NOMO-1 treated with DMSO at 0.1 percent for 48 hours (cell line): ENCODE measurements around the gene ZNF25.
"Not testable (repeated sequence)": the region's sequence is repeated elsewhere in the genome, so short reads cannot be mapped to it uniquely, and the experiment has no call there.

Source experiments
- DNase-seq: peaks from one replicate; lab custom pipeline; 2025; ENCODE audit not compliant: unreplicated experiment; lab: John Stamatoyannopoulos, UW

ZNF25 gene

DNA sequence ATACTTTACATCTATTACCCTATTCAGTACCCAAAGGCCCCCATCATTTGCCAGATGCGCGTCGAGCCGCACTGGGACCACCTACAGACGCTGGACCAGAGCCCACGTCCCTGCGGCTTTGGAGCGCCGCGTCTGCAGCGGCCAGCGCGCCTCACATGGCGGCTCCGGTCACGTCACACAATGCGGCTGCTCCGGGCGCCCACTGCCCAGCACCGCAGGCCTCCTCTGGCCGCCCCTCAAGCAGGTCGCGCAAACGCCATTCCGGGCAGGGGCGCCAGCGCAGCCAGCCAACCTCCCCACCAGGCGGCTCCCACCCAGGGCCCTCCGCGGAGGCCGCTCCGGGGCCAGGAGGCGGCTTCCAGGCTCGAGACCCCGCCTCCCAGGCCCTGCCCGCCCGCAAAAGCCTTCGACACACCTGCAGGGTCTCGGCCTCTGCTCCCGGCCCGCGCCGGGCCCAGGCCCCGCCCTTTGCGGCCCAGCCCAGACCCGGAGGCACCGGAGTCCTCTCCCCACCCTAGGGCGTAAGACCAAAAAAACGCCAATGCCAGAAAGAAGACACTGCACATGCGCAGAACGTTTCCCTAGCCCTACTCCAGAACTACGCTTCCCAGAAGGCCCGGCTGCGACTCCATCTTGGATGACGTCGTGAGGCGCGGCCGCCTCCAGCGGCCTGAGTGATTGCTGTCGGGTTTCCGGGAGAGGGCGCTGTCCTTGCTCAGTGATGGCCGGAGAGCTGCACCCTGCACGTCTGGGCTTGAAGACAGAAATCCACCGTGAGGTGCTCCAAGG lies at the start of gene ZNF25:
Gene ZNF25, minus strand, starts transcription at position 557 of the 789 bp plus-strand sequence. CDS start 4,925 bp downstream, outside the sequence.
- peak; percentile 99 for DNase-seq

GRCh38 chr10:38025283-38025682 lies 48.8 kb upstream of the ZNF25 start:
- peak; percentile 33 for DNase-seq

DNA sequence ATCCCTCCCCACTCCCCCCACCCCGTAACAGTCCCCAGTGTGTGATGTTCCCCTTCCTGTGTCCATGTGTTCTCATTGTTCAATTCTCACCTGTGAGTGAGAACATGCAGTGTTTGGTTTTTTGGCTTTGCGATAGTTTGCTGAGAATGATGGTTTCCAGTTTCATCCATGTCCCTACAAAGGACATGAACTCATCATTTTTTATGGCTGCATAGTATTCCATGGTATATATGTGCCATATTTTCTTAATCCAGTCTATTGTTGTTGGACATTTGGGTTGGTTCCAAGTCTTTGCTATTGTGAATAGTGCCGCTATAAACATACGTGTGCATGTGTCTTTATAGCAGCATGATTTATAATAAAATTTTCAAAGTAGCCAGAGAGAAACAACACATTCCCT lies 42.7 kb upstream of the ZNF25 start:
- DNase-seq = not testable (repeated sequence)

DNA sequence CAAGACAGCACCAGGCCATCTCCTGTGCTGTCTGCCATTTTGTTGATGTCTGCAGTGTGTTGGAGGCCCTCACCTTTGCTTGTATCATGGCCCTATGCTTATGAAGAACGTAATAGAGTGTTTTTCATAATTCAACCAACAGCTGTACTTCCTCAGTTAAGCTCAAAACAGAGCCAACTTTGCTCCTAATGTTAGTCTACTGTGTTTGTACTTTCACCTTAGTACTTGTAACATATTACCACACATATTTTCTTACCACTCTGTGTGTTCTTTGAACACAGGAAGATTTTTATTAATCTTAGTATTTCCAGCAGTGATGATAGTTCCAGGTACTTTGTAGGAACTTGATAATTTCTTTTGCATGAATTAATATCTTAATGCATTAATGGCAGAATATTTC lies 39.9 kb upstream of the ZNF25 start:
- DNase-seq = no peak

GRCh38 chr10:38010119-38010903 lies 33.9 kb upstream of the ZNF25 start, which contains the start of gene ZNF33A:
TSS of gene ZNF33A (plus strand) at chr10:38010675. CDS start at chr10:38012342, 1,667 bp downstream.
- DNase-seq = peak; percentile 93

- peak; percentile 11 for DNase-seq
Measured at GRCh38 chr10:38007991-38008390, 31.5 kb upstream of the ZNF25 start.

- DNase-seq = no peak
Measured at GRCh38 chr10:38007551-38007950, 31.1 kb upstream of the ZNF25 start.

GRCh38 chr10:38003588-38003987 lies 27.1 kb upstream of the ZNF25 start:
- DNase-seq = no peak

DNA sequence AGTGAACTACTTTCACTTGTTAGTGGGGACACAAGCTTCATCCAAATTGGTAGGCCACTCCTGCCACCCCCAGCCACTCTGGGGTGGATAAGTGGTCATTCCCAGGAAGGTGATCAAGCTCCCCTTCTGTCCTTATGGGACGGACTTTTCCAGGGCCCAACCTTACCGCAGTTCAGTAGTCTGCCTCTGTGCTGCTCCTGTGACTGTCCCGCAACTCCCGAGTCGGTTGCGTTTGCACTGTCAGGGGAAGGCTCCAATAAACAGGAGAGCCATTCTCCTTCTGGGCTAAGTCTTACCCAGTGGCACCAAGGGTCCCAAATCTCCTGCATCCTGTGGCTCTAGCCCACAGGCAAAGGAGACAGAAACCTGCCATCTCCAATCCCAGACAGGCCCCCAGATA lies 26.6 kb upstream of the ZNF25 start:
- DNase-seq = no peak

DNA sequence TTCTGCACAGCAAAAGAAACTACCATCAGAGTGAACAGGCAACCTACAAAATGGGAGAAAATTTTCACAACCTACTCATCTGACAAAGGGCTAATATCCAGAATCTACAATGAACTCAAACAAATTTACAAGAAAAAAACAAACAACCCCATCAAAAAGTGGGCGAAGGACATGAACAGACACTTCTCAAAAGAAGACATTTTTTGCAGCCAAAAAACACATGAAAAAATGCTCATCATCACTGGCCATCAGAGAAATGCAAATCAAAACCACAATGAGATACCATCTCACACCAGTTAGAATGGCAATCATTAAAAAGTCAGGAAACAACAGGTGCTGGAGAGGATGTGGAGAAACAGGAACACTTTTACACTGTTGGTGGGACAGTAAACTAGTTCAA lies 24.0 kb upstream of the ZNF25 start:
- not testable (repeated sequence) for DNase-seq

DNA sequence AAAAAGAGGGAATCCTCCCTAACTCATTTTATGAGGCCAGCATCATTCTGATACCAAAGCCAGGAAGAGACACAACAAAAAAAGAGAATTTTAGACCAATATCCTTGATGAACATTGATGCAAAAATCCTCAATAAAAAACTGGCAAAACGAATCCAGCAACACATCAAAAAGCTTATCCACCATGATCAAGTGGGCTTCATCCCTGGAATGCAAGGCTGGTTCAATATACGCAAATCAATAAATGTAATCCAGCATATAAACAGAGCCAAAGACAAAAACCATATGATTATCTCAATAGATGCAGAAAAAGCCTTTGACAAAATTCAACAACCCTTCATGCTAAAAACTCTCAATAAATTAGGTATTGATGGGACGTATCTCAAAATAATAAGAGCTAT lies 22.5 kb upstream of the ZNF25 start:
- not testable (repeated sequence) for DNase-seq

DNA sequence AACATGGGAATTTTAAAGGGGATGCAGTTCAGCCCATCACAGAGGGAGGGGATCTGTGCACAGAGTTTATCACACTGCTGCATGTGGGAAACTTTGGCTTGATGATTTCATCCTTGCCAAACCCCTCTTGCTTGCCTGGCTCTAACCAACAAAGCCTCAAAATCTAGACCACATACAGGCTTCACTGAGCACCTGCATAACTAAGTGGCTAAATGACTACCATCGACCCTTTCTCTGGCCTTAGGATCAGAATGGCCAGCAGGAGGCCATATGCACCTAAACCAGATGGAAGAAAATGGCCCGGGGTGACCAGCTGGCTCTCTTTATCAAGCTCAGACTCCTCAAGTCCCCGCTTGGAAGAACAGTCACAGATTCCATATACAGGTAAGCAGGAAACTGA lies 15.6 kb upstream of the ZNF25 start:
- no peak for DNase-seq

DNA sequence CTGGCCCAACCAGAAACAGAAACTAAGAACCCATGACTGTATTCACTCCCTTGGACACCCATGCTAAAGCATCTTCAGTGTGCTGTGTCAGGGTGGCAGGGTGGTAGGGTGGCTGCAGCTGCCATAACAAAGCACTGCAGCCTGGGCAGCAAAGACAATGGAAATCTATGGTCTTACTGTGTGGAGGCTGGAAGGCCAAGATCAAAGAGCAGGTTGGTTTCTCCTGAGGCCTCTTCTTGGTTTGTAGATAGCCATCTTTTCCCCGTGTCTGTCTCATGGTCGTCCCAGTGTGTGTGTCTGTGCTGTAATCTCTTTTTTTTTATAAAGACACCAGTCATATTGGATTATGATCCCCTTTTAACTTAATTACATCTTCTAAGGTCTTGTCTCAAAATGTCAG lies 15.2 kb upstream of the ZNF25 start:
- DNase-seq = no peak

DNA sequence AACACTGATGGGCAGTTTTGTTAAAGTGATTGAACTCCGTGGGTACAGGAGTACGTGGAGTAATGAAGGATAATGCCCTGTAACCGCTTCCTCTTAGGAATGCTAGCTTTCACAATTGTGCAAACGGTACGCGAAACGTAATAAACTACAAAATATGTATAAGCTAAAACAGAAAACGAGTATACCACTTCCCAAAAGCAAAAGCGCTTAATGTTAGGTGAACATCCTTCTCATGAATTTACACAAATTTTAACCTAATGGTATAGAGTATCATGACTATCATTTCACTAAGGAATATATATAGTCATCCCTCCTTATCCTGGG lies 395 bp upstream of the ZNF25 start:
- peak; percentile 43 for DNase-seq

- DNase-seq = peak; percentile 21
Measured at GRCh38 chr10:37975401-37975991, 951 bp downstream of the ZNF25 start.

DNA sequence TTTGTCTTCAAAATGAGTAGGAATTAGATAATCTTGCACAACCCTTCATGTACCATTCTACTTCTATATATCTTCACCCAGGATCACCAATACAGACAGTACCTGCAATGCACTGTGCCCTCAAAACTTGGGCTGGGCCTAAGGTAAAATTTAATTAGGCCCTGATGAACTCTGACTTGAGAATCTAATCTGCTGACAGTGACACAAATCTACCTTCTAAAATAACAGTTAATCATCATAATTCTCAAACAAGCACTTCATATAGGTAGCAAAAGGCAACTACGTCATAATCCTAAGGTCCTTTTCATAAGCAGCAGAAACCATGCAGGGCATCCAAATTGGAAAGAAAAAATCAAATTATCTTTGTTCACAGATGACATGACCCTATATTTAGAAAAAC lies 4.1 kb downstream of the ZNF25 start:
- no peak for DNase-seq

GRCh38 chr10:37965006-37965405 lies 11.4 kb downstream of the ZNF25 start:
- no peak for DNase-seq

DNA sequence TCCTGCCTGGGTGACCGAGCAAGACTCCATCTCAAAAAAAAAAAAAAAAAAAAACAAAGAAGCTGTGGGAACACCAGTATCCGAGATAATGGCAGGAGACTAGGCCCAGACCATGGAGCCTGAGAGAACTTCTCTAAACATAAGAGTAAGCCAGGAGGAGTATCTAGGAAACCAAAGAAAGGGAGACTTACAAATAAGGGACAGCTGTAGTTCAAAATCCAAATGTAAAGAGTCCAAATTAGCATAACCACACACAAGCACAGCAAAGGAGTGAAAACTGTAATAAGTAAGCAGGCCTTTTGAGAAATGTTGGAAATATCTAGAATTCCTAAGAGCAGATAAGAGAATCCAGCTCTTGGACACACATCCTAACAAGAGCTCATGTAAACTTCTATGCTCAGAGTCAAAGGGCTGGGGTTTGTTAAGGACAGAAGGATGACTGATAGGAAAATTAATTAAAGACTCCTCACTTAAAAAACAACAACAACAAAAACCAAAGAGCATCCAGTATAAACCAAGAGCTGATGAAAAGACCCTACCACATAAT lies 15.8 kb downstream of the ZNF25 start:
- no peak for DNase-seq

- DNase-seq = no peak
Measured at GRCh38 chr10:37957841-37958240, 18.6 kb downstream of the ZNF25 start.

- no peak for DNase-seq
Measured at GRCh38 chr10:37952926-37953325, 23.5 kb downstream of the ZNF25 start.

- no peak for DNase-seq
Measured at GRCh38 chr10:37952043-37952755, 24.2 kb downstream of the ZNF25 start.
